Neural cell (in vitro differentiated cells): ENCODE results near the gene ATP1A2. TPM values are rescaled to one million over a fixed set of nuclear protein-coding genes. Genes with fewer than 3 reads are reported as not detected.

Experiments used
- H2AFZ ChIP-seq: fragments of 200-600, 300-800 bp; sonication (generic), shearing (Covaris generic); 2 replicates; pipeline ENCODE4 v1.6.0; 2014; ENCODE audit warnings: low read depth, mild to moderate bottlenecking, antibody characterized with exemption, low read length, moderate library complexity
- H3F3A ChIP-seq: fragments of 200-600 bp; shearing (Covaris generic); 2 replicates; pipeline ENCODE4 v1.6.1; 2016; ENCODE audit warnings: mild to moderate bottlenecking, moderate library complexity, mixed read lengths, antibody characterized with exemption, low read length; ENCODE audit not compliant: insufficient read depth, poor library complexity, severe bottlenecking
- H3K27ac ChIP-seq: fragments of 200-600, 300-800 bp; sonication (generic), shearing (Covaris generic); 2 replicates; pipeline ENCODE4 v1.5.1; 2014; ENCODE audit warnings: mild to moderate bottlenecking, low read length, moderate library complexity
- H3K27me3 ChIP-seq: fragments of 300-800, 200-600 bp; sonication (generic), shearing (Covaris generic); 2 replicates; pipeline ENCODE4 v1.6.0; 2014; ENCODE audit warnings: mild to moderate bottlenecking, low read depth, low read length, moderate library complexity; ENCODE audit not compliant: insufficient read depth
- H3K36me3 ChIP-seq: fragments of 300-800, 200-600 bp; sonication (generic), shearing (Covaris generic); 2 replicates; pipeline ENCODE4 v1.5.1; 2014; ENCODE audit warnings: mild to moderate bottlenecking, antibody characterized with exemption, low read length, moderate library complexity; ENCODE audit not compliant: insufficient read depth
- H3K4me2 ChIP-seq: fragments of 300-800, 200-600 bp; sonication (generic), shearing (Covaris generic); 2 replicates; pipeline ENCODE4 v1.6.0; 2014; ENCODE audit warnings: mild to moderate bottlenecking, low read length
- H3K4me3 ChIP-seq: fragments of 300-800, 200-600 bp; sonication (generic), shearing (Covaris generic); 2 replicates; pipeline ENCODE4 v1.5.1; 2014; ENCODE audit warnings: mild to moderate bottlenecking, low read length, moderate library complexity
- H3K79me2 ChIP-seq: fragments of 200-600 bp; shearing (Covaris generic); replicated peaks from 2 replicates; pipeline ENCODE4 v1.6.0; 2014; ENCODE audit warnings: mild to moderate bottlenecking, low read length, moderate library complexity; ENCODE audit not compliant: insufficient read depth
- H3K9ac ChIP-seq: fragments of 300-800, 200-600 bp; sonication (generic), shearing (Covaris generic); 2 replicates; pipeline ENCODE4 v1.6.1; 2016; ENCODE audit warnings: mild to moderate bottlenecking, low read length, mixed read lengths
- H3K9me2 ChIP-seq: fragments of 200-600 bp; shearing (Covaris generic); 2 replicates; pipeline ENCODE4 v1.6.1; 2016; ENCODE audit warnings: mild to moderate bottlenecking, low read length, mixed read lengths; ENCODE audit not compliant: insufficient read depth
- H3K9me3 ChIP-seq: fragments of 200-600, 300-800 bp; sonication (generic), shearing (Covaris generic); 2 replicates; pipeline ENCODE4 v1.6.1; 2016; ENCODE audit warnings: mild to moderate bottlenecking, mixed run types, low read length, moderate library complexity, mixed read lengths
- H4K20me1 ChIP-seq: fragments of 200-600 bp; shearing (Covaris generic); 2 replicates; pipeline ENCODE4 v1.6.1; 2016; ENCODE audit warnings: mild to moderate bottlenecking, mixed run types; ENCODE audit not compliant: insufficient read depth
- CTCF ChIP-seq: fragments of 450-650 bp; IDR thresholded peaks from 2 replicates; pipeline ENCODE4 v1.5.1; 2014; ENCODE audit warnings: antibody characterized with exemption, mild to moderate bottlenecking, moderate library complexity; ENCODE audit not compliant: poor library complexity, severe bottlenecking
- EP300 ChIP-seq: fragments of 450-650 bp; conservative IDR thresholded peaks from 2 replicates; pipeline ENCODE4 v1.6.1; 2014; ENCODE audit warnings: antibody characterized with exemption, mild to moderate bottlenecking, moderate library complexity; ENCODE audit not compliant: poor library complexity, severe bottlenecking
- EZH2 ChIP-seq: fragments of 200-600, 300-800 bp; shearing (Covaris generic), sonication (generic); IDR thresholded peaks from 2 replicates; pipeline ENCODE4 v1.6.1; 2014; ENCODE audit warnings: antibody characterized with exemption, low read length, borderline replicate concordance, mild to moderate bottlenecking; ENCODE audit not compliant: insufficient read depth, poor library complexity, severe bottlenecking
- MXI1 ChIP-seq: fragments of 450-650 bp; conservative IDR thresholded peaks from 2 replicates; pipeline ENCODE4 v1.6.1; 2014; ENCODE audit warnings: antibody characterized with exemption, mild to moderate bottlenecking; ENCODE audit not compliant: poor library complexity, severe bottlenecking
- POLR2AphosphoS5 ChIP-seq: IDR thresholded peaks from 2 replicates; pipeline ENCODE4 v1.6.1; 2012
- RAD21 ChIP-seq: fragments of 450-650 bp; conservative IDR thresholded peaks from 2 replicates; pipeline ENCODE4 v1.6.1; 2014; ENCODE audit warnings: antibody characterized with exemption, mild to moderate bottlenecking, moderate library complexity
- REST ChIP-seq: IDR thresholded peaks from 2 replicates; pipeline ENCODE4 v1.6.1; 2012; ENCODE audit warnings: borderline replicate concordance
- SMC3 ChIP-seq: fragments of 450-650 bp; conservative IDR thresholded peaks from 2 replicates; pipeline ENCODE4 v1.6.1; 2014; ENCODE audit warnings: antibody characterized with exemption, mild to moderate bottlenecking, moderate library complexity; ENCODE audit not compliant: poor library complexity
- TAF1 ChIP-seq: IDR thresholded peaks from 2 replicates; pipeline ENCODE4 v1.6.1; 2012; ENCODE audit warnings: low read depth
- polyA plus RNA-seq: library from polyadenylated mRNA; depleted of rRNA; stranded (reverse); fragments of >200 nt; gene quantifications from 2 replicates; pipeline ENCODE4 v1.2.3, GENCODE V29; 2014

Gene ATP1A2
- polyA plus RNA-seq, 1 donor from 2014 or later: 0.12 TPM

GRCh38 chr1:160120797-160121196 is 5.2 kb downstream of the ATP1A2 start:
- no peaks in the 10 kb centered on the region for H3K36me3 ChIP-seq
- no peaks in the 10 kb centered on the region for H3K79me2 ChIP-seq
- H2AFZ ChIP-seq: no peak overlapping the region
- no peak overlapping the region for H3K4me3 ChIP-seq
- TF ChIP-seq SMC3: no peak
- TF ChIP-seq CTCF: no peak
- no peak for TF ChIP-seq EZH2
- no peak for TF ChIP-seq POLR2AphosphoS5
- no peak for TF ChIP-seq RAD21
- TF ChIP-seq EP300: no peak
- no peak for TF ChIP-seq REST
- no peak for TF ChIP-seq MXI1
- no peak for TF ChIP-seq TAF1
- no peaks in the 10 kb centered on the region for H3F3A ChIP-seq
- no peaks in the 10 kb centered on the region for H3K9me2 ChIP-seq
- H3K27ac ChIP-seq: no peak overlapping the region
- no peaks in the 10 kb centered on the region for H4K20me1 ChIP-seq
- no peak overlapping the region for H3K4me2 ChIP-seq
- H3K27me3 ChIP-seq: no peaks in the 10 kb centered on the region
- no peak overlapping the region for H3K9ac ChIP-seq
- no peaks in the 10 kb centered on the region for H3K9me3 ChIP-seq

GRCh38 chr1:160121388-160121787 is 5.8 kb downstream of the ATP1A2 start:
- Histone ChIP-seq H4K20me1 (no peaks in the 10 kb centered on the region), H3K9me2 (no peaks in the 10 kb centered on the region), H3K4me3 (no peak overlapping the region), H3K9ac (no peak overlapping the region), H3K79me2 (no peaks in the 10 kb centered on the region), H3K36me3 (no peaks in the 10 kb centered on the region), H3K9me3 (no peaks in the 10 kb centered on the region), H2AFZ (no peak overlapping the region), H3K4me2 (no peak overlapping the region), H3F3A (no peaks in the 10 kb centered on the region), H3K27ac (no peak overlapping the region), H3K27me3 (no peaks in the 10 kb centered on the region)
- TF ChIP-seq CTCF (no peak), MXI1 (no peak), POLR2AphosphoS5 (no peak), EP300 (no peak)
